Osteocyte (in vitro differentiated cells): ENCODE measurements around the gene HCAR3. TPM values are rescaled to one million over a fixed set of nuclear protein-coding genes. Genes with fewer than 3 reads are reported as not detected.
"Not testable (repeated sequence)": the region's sequence is repeated elsewhere in the genome, so short reads cannot be mapped to it uniquely, and the experiment has no call there.

Experiments
- DNase-seq: peaks from one replicate; pipeline ENCODE4 v3.0.0; 2021; ENCODE audit warnings: mixed read lengths; ENCODE audit not compliant: unreplicated experiment; ENCODE audit errors: extremely low spot score
- H3K27ac Mint-ChIP-seq: one replicate; pipeline ENCODE4 v1.8.0; 2021; ENCODE audit warnings: mild to moderate bottlenecking, mixed read lengths; ENCODE audit not compliant: unreplicated experiment
- H3K27me3 Mint-ChIP-seq: one replicate; pipeline ENCODE4 v1.8.0; 2021; ENCODE audit warnings: mixed read lengths; ENCODE audit not compliant: unreplicated experiment
- H3K36me3 Mint-ChIP-seq: one replicate; pipeline ENCODE4 v1.8.0; 2021; ENCODE audit warnings: mixed read lengths; ENCODE audit not compliant: unreplicated experiment
- H3K4me1 Mint-ChIP-seq: one replicate; pipeline ENCODE4 v1.8.0; 2021; ENCODE audit warnings: mixed read lengths; ENCODE audit not compliant: unreplicated experiment
- H3K4me3 Mint-ChIP-seq: one replicate; pipeline ENCODE4 v1.8.0; 2021; ENCODE audit warnings: mild to moderate bottlenecking, moderate library complexity, mixed read lengths; ENCODE audit not compliant: unreplicated experiment
- H3K9me3 Mint-ChIP-seq: one replicate; pipeline ENCODE4 v1.8.0; 2021; ENCODE audit warnings: mixed read lengths; ENCODE audit not compliant: unreplicated experiment
- CTCF ChIP-seq: fragments of 200-600 bp; sonication (generic); IDR thresholded peaks from 2 replicates; pipeline ENCODE4 v1.5.0; 2021; ENCODE audit warnings: antibody characterized with exemption, mild to moderate bottlenecking, moderate library complexity
- total RNA-seq: library from RNA; stranded (reverse); gene quantifications from 2 replicates; pipeline ENCODE4 v1.2.1, GENCODE V29; 2021

The HCAR3 gene
- total RNA-seq, 1 donor from 2014 or later, result not detected

GRCh38 chr12:122726080-122726558 is 9.5 kb upstream of the HCAR3 start:
- Mint-ChIP-seq H3K4me3 (no peak overlapping the region), H3K36me3 (no peaks in the 10 kb centered on the region), H3K4me1 (peaks cover 28% of the 10 kb centered on the region), H3K27ac (no peak overlapping the region), H3K9me3 (no peaks in the 10 kb centered on the region), H3K27me3 (no peaks in the 10 kb centered on the region)
- no peak for TF ChIP-seq CTCF
- no peak for DNase-seq

GRCh38 chr12:122725452-122726079 is 9.0 kb upstream of the HCAR3 start:
- H3K27ac Mint-ChIP-seq, result no peak overlapping the region

GRCh38 chr12:122724641-122725243 is 8.1 kb upstream of the HCAR3 start:
- no peaks in the 10 kb centered on the region for H3K27me3 Mint-ChIP-seq
- H3K36me3 Mint-ChIP-seq, result no peaks in the 10 kb centered on the region
- no peak for TF ChIP-seq CTCF
- no peak overlapping the region for H3K4me3 Mint-ChIP-seq
- no peak for DNase-seq
- H3K27ac Mint-ChIP-seq, result no peak overlapping the region
- H3K9me3 Mint-ChIP-seq, result no peaks in the 10 kb centered on the region
- peaks cover 23% of the 10 kb centered on the region for H3K4me1 Mint-ChIP-seq

More at GRCh38 chr12:122725452-122726079, 9.0 kb upstream of the HCAR3 start:
- peaks cover 27% of the 10 kb centered on the region for H3K4me1 Mint-ChIP-seq
- DNase-seq, result no peak
- H3K4me3 Mint-ChIP-seq, result no peak overlapping the region
- no peaks in the 10 kb centered on the region for H3K36me3 Mint-ChIP-seq
- TF ChIP-seq CTCF, result no peak
- H3K27me3 Mint-ChIP-seq, result no peaks in the 10 kb centered on the region
- H3K9me3 Mint-ChIP-seq, result no peaks in the 10 kb centered on the region

GRCh38 chr12:122722387-122722786 is 5.8 kb upstream of the HCAR3 start:
- Mint-ChIP-seq H3K27ac (no peak overlapping the region), H3K4me3 (no peak overlapping the region), H3K36me3 (no peaks in the 10 kb centered on the region), H3K27me3 (peaks cover 4% of the 10 kb centered on the region), H3K9me3 (no peaks in the 10 kb centered on the region), H3K4me1 (peaks cover 14% of the 10 kb centered on the region)
- TF ChIP-seq CTCF, result no peak
- DNase-seq, result no peak

GRCh38 chr12:122721057-122721545 is 4.5 kb upstream of the HCAR3 start:
- no peak for DNase-seq
- Mint-ChIP-seq H3K27me3 (peaks cover 10% of the 10 kb centered on the region), H3K27ac (peak overlapping the region; percentile 81), H3K9me3 (no peaks in the 10 kb centered on the region), H3K36me3 (no peaks in the 10 kb centered on the region), H3K4me1 (peaks cover 16% of the 10 kb centered on the region), H3K4me3 (no peak overlapping the region)
- TF ChIP-seq CTCF, result no peak

GRCh38 chr12:122715211-122715610 is 1.4 kb downstream of the HCAR3 start:
- H3K4me1 Mint-ChIP-seq, H3K36me3 Mint-ChIP-seq, H3K27ac Mint-ChIP-seq, H3K4me3 Mint-ChIP-seq, H3K9me3 Mint-ChIP-seq, DNase-seq: not testable (repeated sequence)
- H3K27me3 Mint-ChIP-seq, result peaks cover 28% of the 10 kb centered on the region

GRCh38 chr12:122713491-122714188 is 3.0 kb downstream of the HCAR3 start:
- H3K27ac Mint-ChIP-seq, H3K4me1 Mint-ChIP-seq, H3K36me3 Mint-ChIP-seq, DNase-seq, H3K4me3 Mint-ChIP-seq, H3K9me3 Mint-ChIP-seq: not testable (repeated sequence)
- peaks cover 29% of the 10 kb centered on the region for H3K27me3 Mint-ChIP-seq
